SJSA1 (cell line): ENCODE data around the gene MAST4. TPM values are rescaled to one million over a fixed set of nuclear protein-coding genes. Genes with fewer than 3 reads are reported as not detected.
A peak's percentile ranks its signal among the peaks of the same experiment; 100 is the strongest.

Experiments used
- DNase-seq, 2 experiments: peaks; one replicate each; pipeline ENCODE4 v3.0.0-alpha.2; 2015 to 2020; ENCODE audit warnings: low spot score in 2 of 2, low read depth in 1 of 2
- H3K27ac ChIP-seq: fragments of 250-450 bp; sonication (Bioruptor Pico); 2 replicates; pipeline ENCODE4 v1.5.1; 2020; ENCODE audit warnings: mild to moderate bottlenecking, moderate library complexity
- H3K27me3 ChIP-seq: fragments of 250-450 bp; sonication (Bioruptor Pico); replicated peaks from 2 replicates; pipeline ENCODE4 v1.5.1; 2020; ENCODE audit warnings: mild to moderate bottlenecking, moderate library complexity
- H3K36me3 ChIP-seq: fragments of 250-450 bp; sonication (Bioruptor Pico); 2 replicates; pipeline ENCODE4 v1.5.1; 2020; ENCODE audit warnings: mild to moderate bottlenecking
- H3K4me1 ChIP-seq: fragments of 250-450 bp; sonication (Bioruptor Pico); replicated peaks from 2 replicates; pipeline ENCODE4 v1.6.1; 2021; ENCODE audit warnings: mild to moderate bottlenecking
- H3K4me3 ChIP-seq: fragments of 250-450 bp; sonication (Bioruptor Pico); 2 replicates; pipeline ENCODE4 v1.5.1; 2020; ENCODE audit warnings: mild to moderate bottlenecking
- H3K9me3 ChIP-seq: fragments of 250-450 bp; sonication (Bioruptor Pico); replicated peaks from 2 replicates; pipeline ENCODE4 v1.5.1; 2020; ENCODE audit warnings: mild to moderate bottlenecking
- total RNA-seq: library from RNA; depleted of rRNA; stranded (reverse); fragments of >200 nt; shearing (Covaris generic); gene quantifications from 2 replicates; pipeline ENCODE4 v1.2.3, GENCODE V29; 2014

Gene MAST4
- total RNA-seq, 1 experiment from 2014 or later: 2.3 TPM

- Histone ChIP-seq H3K27ac (no peak overlapping the region), H3K4me1 (no peaks in the 10 kb centered on the region), H3K27me3 (no peaks in the 10 kb centered on the region), H3K36me3 (no peaks in the 10 kb centered on the region; the same call in 1 of the 2 replicates), H3K9me3 (no peaks in the 10 kb centered on the region), H3K4me3 (no peak overlapping the region)
- no peak for DNase-seq
Measured at GRCh38 chr5:67147760-67148159, 551.6 kb downstream of the MAST4 start.

- DNase-seq: no peak
- Histone ChIP-seq H3K4me3 (no peak overlapping the region), H3K9me3 (no peaks in the 10 kb centered on the region), H3K4me1 (no peaks in the 10 kb centered on the region), H3K27me3 (no peaks in the 10 kb centered on the region), H3K36me3 (no peaks in the 10 kb centered on the region; the same call in 1 of the 2 replicates), H3K27ac (no peak overlapping the region)
Measured at GRCh38 chr5:67149057-67149950, 553.1 kb downstream of the MAST4 start.

- H3K4me3 ChIP-seq: no peak overlapping the region
- DNase-seq: no peak
- no peaks in the 10 kb centered on the region for H3K9me3 ChIP-seq
- H3K4me1 ChIP-seq: no peaks in the 10 kb centered on the region
- H3K27ac ChIP-seq: no peak overlapping the region
- H3K27me3 ChIP-seq: no peaks in the 10 kb centered on the region
- no peaks in the 10 kb centered on the region for H3K36me3 ChIP-seq
Measured at GRCh38 chr5:67149951-67150523, 553.8 kb downstream of the MAST4 start.

- no peak for DNase-seq
- Histone ChIP-seq H3K4me3 (no peak overlapping the region), H3K36me3 (no peaks in the 10 kb centered on the region), H3K4me1 (no peaks in the 10 kb centered on the region), H3K27me3 (no peaks in the 10 kb centered on the region), H3K9me3 (no peaks in the 10 kb centered on the region), H3K27ac (no peak overlapping the region)
Measured at GRCh38 chr5:67152400-67152799, 556.2 kb downstream of the MAST4 start.

- no peak for DNase-seq
- Histone ChIP-seq H3K27me3 (no peaks in the 10 kb centered on the region), H3K27ac (no peak overlapping the region), H3K9me3 (no peaks in the 10 kb centered on the region), H3K4me3 (no peak overlapping the region), H3K36me3 (no peaks in the 10 kb centered on the region), H3K4me1 (no peaks in the 10 kb centered on the region)
Measured at GRCh38 chr5:67153292-67153691, 557.1 kb downstream of the MAST4 start.

GRCh38 chr5:67154556-67155206 lies 558.5 kb downstream of the MAST4 start:
- DNase-seq: no peak
- no peaks in the 10 kb centered on the region for H3K27me3 ChIP-seq
- H3K4me1 ChIP-seq: no peaks in the 10 kb centered on the region
- no peaks in the 10 kb centered on the region for H3K36me3 ChIP-seq
- no peaks in the 10 kb centered on the region for H3K9me3 ChIP-seq
- H3K4me3 ChIP-seq: no peak overlapping the region
- no peak overlapping the region for H3K27ac ChIP-seq

GRCh38 chr5:67156976-67157583 lies 560.9 kb downstream of the MAST4 start:
- DNase-seq: peak in 1 of 2 experiments; percentile 13
- Histone ChIP-seq H3K4me1 (peaks cover 21% of the 10 kb centered on the region), H3K36me3 (no peaks in the 10 kb centered on the region), H3K4me3 (no peak overlapping the region), H3K27me3 (no peaks in the 10 kb centered on the region), H3K9me3 (no peaks in the 10 kb centered on the region), H3K27ac (no peak overlapping the region)

GRCh38 chr5:67160272-67160671 lies 564.1 kb downstream of the MAST4 start:
- no peak for DNase-seq
- Histone ChIP-seq H3K27ac (no peak overlapping the region), H3K27me3 (no peaks in the 10 kb centered on the region), H3K4me3 (no peak overlapping the region), H3K9me3 (no peaks in the 10 kb centered on the region), H3K4me1 (peaks cover 21% of the 10 kb centered on the region), H3K36me3 (no peaks in the 10 kb centered on the region)

GRCh38 chr5:67160985-67161384 lies 564.8 kb downstream of the MAST4 start:
- DNase-seq: peak; percentile 44 to 63
- no peak overlapping the region for H3K4me3 ChIP-seq

GRCh38 chr5:67161767-67162166 lies 565.6 kb downstream of the MAST4 start:
- Histone ChIP-seq H3K9me3 (no peaks in the 10 kb centered on the region), H3K4me1 (peaks cover 21% of the 10 kb centered on the region), H3K4me3 (no peak overlapping the region), H3K27ac (no peak overlapping the region), H3K36me3 (no peaks in the 10 kb centered on the region), H3K27me3 (no peaks in the 10 kb centered on the region)
- DNase-seq: no peak

More at GRCh38 chr5:67160985-67161384, 564.8 kb downstream of the MAST4 start:
- Histone ChIP-seq H3K27me3 (no peaks in the 10 kb centered on the region), H3K27ac (0 out of 2 replicates have a peak overlapping the region, but pooled peaks have one; percentile 3), H3K9me3 (no peaks in the 10 kb centered on the region), H3K36me3 (no peaks in the 10 kb centered on the region), H3K4me1 (peaks cover 21% of the 10 kb centered on the region)

GRCh38 chr5:67163231-67163756 lies 567.1 kb downstream of the MAST4 start:
- Histone ChIP-seq H3K27me3 (no peaks in the 10 kb centered on the region), H3K9me3 (no peaks in the 10 kb centered on the region)
- no peak for DNase-seq

GRCh38 chr5:67163863-67164595 lies 567.8 kb downstream of the MAST4 start:
- no peak for DNase-seq
- no peaks in the 10 kb centered on the region for H3K36me3 ChIP-seq
- H3K4me3 ChIP-seq: no peak overlapping the region
- peaks cover 21% of the 10 kb centered on the region for H3K4me1 ChIP-seq
- H3K27me3 ChIP-seq: no peaks in the 10 kb centered on the region
- no peaks in the 10 kb centered on the region for H3K9me3 ChIP-seq
- H3K27ac ChIP-seq: no peak overlapping the region

More at GRCh38 chr5:67163231-67163756, 567.1 kb downstream of the MAST4 start:
- Histone ChIP-seq H3K4me3 (no peak overlapping the region), H3K4me1 (peaks cover 21% of the 10 kb centered on the region), H3K27ac (no peak overlapping the region), H3K36me3 (no peaks in the 10 kb centered on the region)
